HG03575 (cell line): ENCODE data around the gene KLHL4.
"Not testable (repeated sequence)": the region's sequence is repeated elsewhere in the genome, so short reads cannot be mapped to it uniquely, and the experiment has no call there.

Source experiments
- ATAC-seq: cut with Tn5 transposase; IDR thresholded peaks from one replicate; pipeline ENCODE4 v1.9.1; 2021; ENCODE audit not compliant: unreplicated experiment, insufficient number of reproducible peaks, low FRiP score; ENCODE audit errors: extremely low read depth

The KLHL4 gene, protein sequence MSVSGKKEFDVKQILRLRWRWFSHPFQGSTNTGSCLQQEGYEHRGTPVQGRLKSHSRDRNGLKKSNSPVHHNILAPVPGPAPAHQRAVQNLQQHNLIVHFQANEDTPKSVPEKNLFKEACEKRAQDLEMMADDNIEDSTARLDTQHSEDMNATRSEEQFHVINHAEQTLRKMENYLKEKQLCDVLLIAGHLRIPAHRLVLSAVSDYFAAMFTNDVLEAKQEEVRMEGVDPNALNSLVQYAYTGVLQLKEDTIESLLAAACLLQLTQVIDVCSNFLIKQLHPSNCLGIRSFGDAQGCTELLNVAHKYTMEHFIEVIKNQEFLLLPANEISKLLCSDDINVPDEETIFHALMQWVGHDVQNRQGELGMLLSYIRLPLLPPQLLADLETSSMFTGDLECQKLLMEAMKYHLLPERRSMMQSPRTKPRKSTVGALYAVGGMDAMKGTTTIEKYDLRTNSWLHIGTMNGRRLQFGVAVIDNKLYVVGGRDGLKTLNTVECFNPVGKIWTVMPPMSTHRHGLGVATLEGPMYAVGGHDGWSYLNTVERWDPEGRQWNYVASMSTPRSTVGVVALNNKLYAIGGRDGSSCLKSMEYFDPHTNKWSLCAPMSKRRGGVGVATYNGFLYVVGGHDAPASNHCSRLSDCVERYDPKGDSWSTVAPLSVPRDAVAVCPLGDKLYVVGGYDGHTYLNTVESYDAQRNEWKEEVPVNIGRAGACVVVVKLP

GRCh38 chrX:87517571-87518141, at the start of gene KLHL4:
Gene KLHL4 (plus strand): TSS chrX:87517802. CDS start chrX:87517894, 92 bp downstream.
- no peak for ATAC-seq

DNA sequence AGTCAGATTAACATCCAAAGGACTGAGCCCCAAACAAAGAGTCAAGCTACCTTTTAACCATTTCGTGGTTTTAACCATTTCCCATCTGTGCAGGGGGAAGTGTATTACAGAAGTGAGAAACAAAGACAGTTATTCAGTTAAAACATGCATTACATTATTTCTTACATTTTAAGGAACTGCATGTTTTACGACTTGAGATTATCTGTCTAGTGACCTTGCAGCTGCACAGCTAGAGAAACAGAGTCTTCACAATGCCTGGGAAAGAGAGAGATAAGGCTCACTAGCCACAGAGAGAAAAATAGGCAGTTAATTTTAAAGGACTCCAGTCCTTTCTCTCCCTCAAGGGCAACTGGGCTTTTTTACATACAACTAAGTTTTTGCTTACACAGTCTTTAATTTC, 48.7 kb upstream of the KLHL4 start:
- ATAC-seq = no peak

DNA sequence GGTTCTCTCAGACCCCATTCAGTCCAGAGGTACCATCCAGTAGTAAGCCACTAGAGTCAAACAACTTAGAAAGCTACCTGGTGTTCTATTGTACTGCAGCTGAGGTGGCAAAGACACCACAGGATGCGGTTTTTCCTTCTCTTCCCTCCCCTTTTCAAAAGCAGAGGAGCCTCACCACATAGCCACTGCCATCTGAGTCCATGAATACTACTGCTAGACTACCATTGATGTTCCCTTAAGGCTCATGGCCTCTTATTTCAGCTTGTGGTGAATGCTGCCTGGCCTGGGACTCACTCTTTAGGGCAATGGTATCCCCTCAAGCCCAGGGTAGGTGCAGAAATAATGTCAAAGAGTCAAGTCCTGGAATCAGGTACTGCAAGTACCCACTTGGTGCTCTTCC, 41.8 kb upstream of the KLHL4 start:
- no peak for ATAC-seq

GRCh38 chrX:87478703-87479102, 38.9 kb upstream of the KLHL4 start:
- ATAC-seq = not testable (repeated sequence)

- no peak for ATAC-seq
These were observed 28.5 kb upstream of the KLHL4 start for GRCh38 chrX:87489071-87489470.

- ATAC-seq = no peak
These were observed 1.8 kb upstream of the KLHL4 start for GRCh38 chrX:87515836-87516235.

DNA sequence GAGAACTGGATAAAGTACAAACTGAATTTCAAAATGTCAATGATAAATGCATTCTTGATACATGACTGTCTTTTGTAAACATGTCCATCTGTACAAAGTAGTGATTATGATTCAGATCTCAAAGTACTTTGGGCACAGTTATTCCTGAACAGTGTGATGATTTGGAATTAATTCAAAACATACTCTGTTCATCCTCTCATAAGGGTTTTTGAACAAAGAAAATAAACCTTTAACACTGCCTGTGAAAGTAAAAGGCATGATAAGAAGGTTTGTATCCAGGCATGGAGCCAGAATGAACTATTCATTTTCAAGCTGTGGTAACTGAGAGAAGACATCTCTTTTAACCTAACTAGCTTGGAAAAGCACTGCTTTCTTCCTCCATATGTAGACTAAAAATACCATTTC, 883 bp upstream of the KLHL4 start:
- no peak for ATAC-seq

- ATAC-seq = no peak
These were observed 902 bp downstream of the KLHL4 start for GRCh38 chrX:87518504-87518903.

GRCh38 chrX:87525771-87526229, 8.2 kb downstream of the KLHL4 start:
- no peak for ATAC-seq

GRCh38 chrX:87526281-87526680, 8.7 kb downstream of the KLHL4 start:
- ATAC-seq = no peak

GRCh38 chrX:87528487-87528886, 10.9 kb downstream of the KLHL4 start:
- ATAC-seq = no peak

DNA sequence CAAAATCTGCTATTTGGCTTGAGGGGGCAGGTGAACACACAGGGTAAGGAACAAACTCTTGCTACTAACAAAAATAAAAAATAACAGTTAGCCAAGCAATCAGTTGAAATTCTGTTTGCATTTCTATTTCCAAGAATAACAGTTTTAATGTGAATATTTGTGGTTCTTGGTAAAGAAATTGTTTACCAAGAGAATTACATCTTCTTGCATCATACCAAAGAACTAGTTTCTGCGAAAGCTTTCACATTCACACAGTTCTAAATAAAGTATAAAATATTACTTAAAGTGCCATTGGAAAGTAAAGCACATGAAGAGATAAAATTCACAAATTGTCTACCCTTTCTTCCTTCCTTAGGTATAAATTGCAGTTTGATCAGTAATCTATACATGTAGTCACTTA, 54.4 kb downstream of the KLHL4 start:
- no peak for ATAC-seq

DNA sequence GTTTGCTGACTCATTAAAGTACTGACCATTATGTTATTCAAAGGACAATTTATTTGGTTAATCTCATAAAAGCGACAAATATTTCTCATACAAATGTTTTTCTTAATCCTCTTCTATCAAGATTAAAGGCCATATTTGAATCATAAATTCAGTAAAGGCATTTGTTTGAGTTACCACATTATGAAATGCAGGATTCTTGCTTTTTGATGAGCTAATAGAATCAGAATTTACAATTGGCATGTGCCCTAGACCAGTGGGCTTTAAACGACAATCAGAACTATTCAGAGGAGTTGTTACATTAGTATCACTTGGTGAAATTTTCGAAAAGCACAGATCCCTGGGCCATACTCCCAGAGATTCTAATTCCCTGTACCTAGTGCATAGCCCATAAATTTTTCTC, 55.3 kb downstream of the KLHL4 start:
- ATAC-seq = no peak

- ATAC-seq = no peak
These were observed 61.4 kb downstream of the KLHL4 start for GRCh38 chrX:87578978-87579377.

- no peak for ATAC-seq
These were observed 63.3 kb downstream of the KLHL4 start for GRCh38 chrX:87580862-87581261.

GRCh38 chrX:87582453-87582852, 64.9 kb downstream of the KLHL4 start:
- ATAC-seq = no peak

GRCh38 chrX:87583679-87584078, 66.1 kb downstream of the KLHL4 start:
- ATAC-seq = no peak

DNA sequence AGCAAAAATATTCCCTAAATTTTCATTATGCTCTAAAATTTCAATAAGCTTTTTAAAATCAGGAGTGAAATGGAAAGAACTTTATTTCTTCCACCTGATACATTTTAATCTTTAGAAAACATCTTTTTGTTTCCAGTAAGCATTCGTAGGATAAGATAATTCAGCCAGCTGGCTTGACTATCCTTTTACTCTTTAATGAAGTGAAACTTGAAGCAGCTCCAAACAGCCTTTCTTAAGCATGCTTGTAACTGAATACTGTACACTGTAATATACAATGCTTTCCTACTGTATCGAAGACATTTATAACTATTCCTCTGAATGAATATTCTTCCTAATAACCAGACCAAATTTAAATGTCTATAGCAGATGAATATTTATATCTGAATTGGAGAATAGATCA, 98.8 kb downstream of the KLHL4 start:
- no peak for ATAC-seq

GRCh38 chrX:87621697-87622096, 104.1 kb downstream of the KLHL4 start:
- no peak for ATAC-seq

- no peak for ATAC-seq
These were observed 109.4 kb downstream of the KLHL4 start for GRCh38 chrX:87626996-87627395.
